ENCODE data around the gene ECEL1.
"Not testable (repeated sequence)": the region's sequence is repeated elsewhere in the genome, so short reads cannot be mapped to it uniquely, and the experiment has no call there.

ECEL1 gene

GRCh38 chr2:232441147-232441651, 46.4 kb downstream of the ECEL1 start:
- no peak for DNase-seq (ENCODE audit: low spot score)

GRCh38 chr2:232440220-232441018, 47.2 kb downstream of the ECEL1 start:
- peak; percentile 82 for DNase-seq (ENCODE audit: low spot score)

GRCh38 chr2:232439758-232440135, 47.9 kb downstream of the ECEL1 start:
- no peak for DNase-seq (ENCODE audit: low spot score)

- no peak for DNase-seq (ENCODE audit: low spot score)
These were observed 48.5 kb downstream of the ECEL1 start for GRCh38 chr2:232438951-232439757.

GRCh38 chr2:232438091-232438490, 49.5 kb downstream of the ECEL1 start:
- DNase-seq (ENCODE audit: low spot score) = no peak

- no peak for DNase-seq (ENCODE audit: low spot score)
These were observed 50.5 kb downstream of the ECEL1 start for GRCh38 chr2:232437195-232437571.

- no peak for DNase-seq (ENCODE audit: low spot score)
These were observed 51.0 kb downstream of the ECEL1 start for GRCh38 chr2:232436381-232437194.

GRCh38 chr2:232435805-232436204, 51.8 kb downstream of the ECEL1 start:
- DNase-seq (ENCODE audit: low spot score) = no peak

GRCh38 chr2:232435375-232435648, 52.3 kb downstream of the ECEL1 start:
- DNase-seq (ENCODE audit: low spot score) = no peak

- DNase-seq (ENCODE audit: low spot score) = no peak
These were observed 52.9 kb downstream of the ECEL1 start for GRCh38 chr2:232434563-232435374.

- DNase-seq (ENCODE audit: low spot score) = no peak
These were observed 53.5 kb downstream of the ECEL1 start for GRCh38 chr2:232434091-232434490.

GRCh38 chr2:232433622-232434021, 54.0 kb downstream of the ECEL1 start:
- DNase-seq (ENCODE audit: low spot score) = not testable (repeated sequence)

GRCh38 chr2:232432598-232433184, 54.9 kb downstream of the ECEL1 start:
- no peak for DNase-seq (ENCODE audit: low spot score)

- no peak for DNase-seq (ENCODE audit: low spot score)
These were observed 55.7 kb downstream of the ECEL1 start for GRCh38 chr2:232431705-232432590.

Measured in hepatic stellate cell (primary cell).